Fibroblast of peridontal ligament (primary cell): ENCODE measurements around the gene TRPV4.

Experiments
- DNase-seq: peaks from one replicate; pipeline ENCODE4 v3.0.0-alpha.2; 2010; ENCODE audit errors: extremely low read depth

The TRPV4 gene

DNA sequence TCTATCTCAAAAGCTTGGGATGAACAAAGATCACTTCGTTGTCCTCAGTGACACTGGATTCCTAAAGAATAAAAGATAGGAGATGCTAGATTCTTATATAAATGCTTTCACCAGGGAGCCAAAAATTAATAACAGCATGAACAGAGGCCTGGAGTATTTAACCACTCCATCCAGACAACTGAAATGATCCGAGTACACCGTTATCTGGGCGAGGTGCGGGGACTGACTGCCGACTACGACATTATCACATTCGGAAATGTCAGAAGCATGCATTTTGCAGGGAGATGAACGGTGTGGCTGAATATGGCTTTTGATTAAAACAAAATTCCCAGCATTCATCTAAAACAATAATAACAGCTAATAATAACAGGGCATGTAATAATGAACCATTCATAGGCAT lies 56.6 kb downstream of the TRPV4 start:
- no peak for DNase-seq

DNA sequence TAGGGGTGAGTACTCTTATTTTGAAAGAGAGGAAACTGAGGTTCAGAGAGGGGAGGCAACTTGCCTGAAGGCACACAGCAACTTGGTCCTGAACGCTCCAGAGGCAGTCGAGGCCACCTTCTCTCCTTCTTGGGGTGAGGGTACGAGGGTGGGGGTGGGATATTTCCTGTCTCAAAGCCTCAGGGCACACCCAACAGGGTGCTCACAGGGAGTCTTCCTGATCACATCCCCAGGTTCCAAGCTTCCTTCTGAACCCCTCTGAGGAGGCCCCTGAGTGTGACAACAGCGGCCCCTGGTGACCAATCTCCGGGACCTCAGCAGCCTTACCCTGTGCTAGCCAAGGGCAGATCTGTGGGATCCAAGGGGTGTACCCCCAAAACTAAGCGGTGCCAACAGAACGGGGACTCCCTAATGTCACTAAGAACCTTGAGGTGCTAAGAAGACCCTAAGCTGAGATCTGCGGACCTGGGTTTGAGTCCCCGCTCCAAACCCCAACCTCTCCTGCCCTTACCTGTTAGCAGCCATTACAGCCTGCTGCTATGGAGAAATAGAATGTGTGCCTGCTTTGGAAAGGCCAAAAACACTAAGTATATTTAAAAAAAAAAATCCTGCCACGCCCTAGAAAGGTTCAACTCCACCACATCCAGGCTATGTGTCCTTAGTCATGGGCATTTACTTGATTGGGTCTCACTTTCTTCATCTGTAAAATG lies 57.9 kb downstream of the TRPV4 start:
- DNase-seq, result peak; percentile 62

DNA sequence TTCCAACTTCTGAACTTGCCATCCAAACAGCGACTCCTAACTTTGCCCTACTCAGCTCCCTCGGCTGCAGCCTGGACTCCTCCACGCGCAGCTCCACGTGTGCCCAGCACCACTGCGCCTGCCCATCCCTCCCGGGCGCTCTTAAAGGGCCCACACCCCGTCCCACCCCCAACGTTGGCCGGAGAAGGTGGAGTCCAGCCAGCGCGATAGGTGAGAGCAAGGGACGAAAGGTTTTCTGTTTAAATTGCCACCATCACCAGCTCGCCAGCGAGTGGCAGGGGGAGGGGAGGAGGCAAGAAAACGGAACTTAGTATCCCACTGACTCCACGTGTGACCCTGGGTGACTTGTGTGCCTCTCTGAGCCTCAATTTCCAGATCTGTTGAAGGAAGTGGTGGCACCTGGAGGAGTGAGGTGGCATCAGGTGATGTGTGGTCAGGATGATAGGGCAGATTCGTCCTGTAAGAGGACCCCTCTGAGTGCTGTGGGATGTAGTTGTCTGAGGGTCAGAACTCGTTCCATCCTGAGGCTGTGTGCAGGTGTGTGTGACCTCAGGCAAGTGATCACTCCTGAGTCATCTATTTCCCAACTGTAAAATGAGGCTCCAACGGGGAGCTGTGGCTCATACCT lies 59.7 kb downstream of the TRPV4 start:
- DNase-seq, result no peak

DNA sequence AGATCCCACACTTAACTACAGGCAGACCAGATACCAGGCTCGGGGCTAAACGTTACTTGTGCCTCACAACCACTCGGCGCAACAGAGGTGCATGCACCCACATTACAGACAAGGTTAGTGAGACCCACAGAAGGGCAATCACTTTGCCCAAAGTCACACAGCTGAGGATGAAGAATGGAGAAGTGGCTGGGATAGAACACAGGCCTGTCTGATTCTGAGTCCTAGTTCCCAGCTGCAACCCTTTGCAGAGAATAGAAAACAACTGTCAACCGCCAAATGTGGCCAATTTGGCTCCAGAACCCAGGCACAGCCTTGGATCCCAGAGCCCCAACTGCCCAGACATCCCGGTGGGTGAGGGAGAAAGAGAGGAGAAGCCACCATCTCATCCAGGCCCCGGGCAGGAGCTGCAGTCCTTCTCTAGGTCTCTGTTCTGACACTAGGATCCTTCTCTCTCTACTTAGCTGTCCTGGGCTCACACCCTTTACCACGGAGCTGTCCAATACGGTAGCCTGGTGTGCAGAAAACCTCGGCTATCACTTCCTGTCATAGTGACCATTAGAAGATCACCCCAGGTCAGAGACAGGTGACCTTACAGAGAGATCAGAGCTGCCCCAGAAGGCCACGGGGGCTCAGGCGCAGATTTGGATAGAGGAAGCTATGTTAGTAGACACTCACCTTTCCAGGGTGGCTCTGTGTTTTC lies 60.4 kb downstream of the TRPV4 start:
- DNase-seq, result no peak

DNA sequence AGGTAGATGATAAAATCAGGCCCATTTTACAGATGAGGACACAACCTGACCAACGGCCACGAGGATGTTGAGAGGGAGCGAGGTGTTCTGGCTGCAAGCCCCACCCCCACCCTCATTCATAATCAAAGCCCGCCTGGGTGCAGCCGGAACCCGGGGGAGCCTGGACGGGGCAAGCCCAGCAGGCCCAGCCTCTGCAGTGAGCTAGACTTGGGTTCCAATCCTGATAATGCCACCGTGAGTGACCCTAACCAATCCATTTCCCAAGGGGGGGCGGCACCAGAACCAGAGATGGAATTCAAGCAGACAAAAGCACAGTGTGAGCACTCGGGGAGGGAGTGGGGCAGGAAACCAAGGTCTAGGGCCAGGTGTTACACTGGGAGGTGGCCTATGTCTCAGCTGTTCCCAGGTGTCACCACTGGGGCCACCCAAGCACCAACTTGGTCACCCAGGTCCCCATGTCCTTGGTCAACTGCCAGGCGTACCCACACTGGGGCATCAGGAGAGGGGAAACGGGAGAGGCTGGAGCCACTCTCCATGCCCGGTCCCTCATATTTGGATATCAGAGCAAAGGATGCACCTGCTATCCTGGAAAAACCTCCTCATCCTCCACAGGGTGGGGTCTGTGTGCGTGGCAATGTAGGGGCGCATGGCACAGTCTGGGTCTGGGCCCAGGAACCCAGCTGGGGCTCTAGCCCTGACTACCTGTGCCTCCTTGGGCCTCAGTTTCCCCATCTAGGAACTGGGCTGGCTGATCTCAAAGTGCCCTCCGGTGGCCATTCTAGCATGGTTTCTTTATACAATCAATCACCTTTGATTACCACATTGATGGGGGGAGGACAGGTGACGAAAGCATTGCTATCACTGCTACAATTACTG lies 61.2 kb downstream of the TRPV4 start:
- no peak for DNase-seq

DNA sequence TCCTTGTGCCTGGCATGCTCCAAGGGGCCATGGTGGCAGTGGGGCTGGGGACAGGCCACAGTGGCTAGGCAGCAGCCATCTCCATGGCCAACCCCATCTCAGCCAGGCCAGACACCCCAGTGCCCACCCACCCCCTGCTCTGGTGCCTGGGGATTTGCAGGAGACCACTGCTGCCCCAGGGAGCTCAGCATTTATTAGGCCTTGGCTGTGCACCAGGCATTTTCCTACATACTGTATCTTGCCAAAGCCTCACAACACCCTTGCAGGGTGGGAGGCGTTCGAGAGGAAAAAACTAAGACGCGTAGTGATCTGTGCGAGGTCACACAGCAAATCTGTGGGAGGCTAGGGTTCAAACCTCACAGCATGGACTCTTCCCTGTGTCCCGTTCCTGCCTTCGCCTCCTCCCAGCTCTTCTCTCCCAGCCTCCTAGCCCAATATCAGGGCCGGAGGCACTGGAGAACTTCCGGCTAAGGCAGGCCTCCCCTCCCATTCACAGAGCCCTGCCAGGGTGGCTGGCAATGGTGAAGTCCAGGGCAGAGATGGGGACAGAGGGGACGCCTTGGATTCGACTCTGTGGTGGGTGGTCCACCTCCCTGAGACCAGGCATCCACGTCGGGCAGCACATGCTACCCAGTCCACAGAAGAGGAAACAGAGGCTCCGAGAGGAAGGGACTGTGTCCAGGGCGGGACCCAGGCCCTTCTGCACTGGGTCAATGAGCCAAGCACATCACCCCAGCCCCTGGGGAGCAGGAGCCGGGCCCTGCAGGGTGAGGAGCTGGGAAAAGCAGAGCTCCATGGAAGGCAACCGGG lies 62.1 kb downstream of the TRPV4 start:
- DNase-seq, result no peak

DNA sequence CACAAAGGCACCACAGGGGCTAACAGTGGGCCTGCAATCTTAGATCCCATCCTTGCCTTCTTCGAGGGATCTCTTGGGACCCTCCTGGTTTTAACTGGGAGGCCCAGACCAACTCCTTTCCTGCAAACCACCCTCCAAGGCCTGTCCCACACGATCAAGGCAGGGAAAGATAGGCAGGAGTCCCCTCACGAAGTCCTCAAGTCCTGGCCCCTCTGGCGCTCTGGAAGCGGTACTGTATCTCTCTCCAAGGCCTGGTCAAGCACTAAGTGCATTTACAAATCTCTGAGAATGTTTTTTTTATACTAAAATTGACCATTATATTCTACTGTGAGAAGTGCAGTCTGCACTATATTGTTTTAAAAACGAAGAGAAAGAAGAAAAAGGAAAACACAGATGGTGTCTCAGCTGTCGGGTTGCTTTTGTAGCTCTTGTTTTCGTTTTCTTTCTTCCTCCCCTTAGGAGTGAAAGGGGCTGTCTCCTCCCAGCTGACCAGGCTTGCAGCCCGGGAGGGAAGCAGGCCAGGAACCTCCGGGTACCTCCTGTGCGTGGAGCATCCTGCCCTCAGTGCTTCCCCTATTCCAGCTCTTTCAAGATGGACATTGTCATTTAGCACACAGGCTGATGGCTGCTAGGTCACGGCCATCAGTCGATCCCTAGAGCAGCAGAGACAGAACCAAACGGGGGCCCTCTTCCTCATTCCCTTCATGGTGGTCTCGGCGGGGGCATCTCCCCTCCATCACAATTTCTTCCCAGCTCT lies 62.9 kb downstream of the TRPV4 start:
- DNase-seq, result peak; percentile 12

DNA sequence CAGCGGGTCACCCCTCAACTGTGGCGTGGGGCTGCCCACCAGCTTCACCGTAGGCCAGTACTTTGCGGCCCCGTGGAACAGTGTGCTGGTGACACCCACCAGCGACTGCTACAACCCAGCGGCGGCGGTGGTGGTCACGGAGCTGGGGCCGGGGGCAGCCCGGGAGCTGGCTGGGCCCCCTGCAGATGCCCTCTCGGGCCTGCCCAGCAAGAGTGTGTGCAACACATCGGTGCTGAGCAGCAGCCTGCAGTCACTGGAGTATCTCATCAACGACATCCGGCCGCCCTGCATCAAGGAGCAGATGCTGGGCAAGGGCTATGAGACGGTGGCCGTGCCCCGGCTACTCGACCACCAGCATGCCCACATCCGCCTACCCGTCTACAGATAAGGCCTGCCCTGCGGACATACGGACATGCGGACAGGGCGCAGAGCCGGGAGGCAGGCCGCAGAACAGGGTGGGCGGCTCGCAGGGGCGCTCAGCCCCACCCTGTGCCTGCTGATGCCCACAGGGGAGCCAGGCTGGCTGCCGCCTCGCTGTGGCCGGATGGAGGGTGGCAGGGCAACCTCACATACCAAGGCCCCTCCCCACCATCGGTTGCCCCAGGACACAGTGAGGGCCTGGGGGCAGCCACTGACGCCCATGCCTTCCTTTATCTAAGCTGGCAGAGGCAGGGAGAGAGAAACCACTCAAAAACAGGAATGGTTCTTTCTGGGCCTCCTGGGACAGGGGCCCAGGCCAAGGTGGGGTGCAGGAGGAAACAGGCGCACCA lies 64.1 kb downstream of the TRPV4 start:
- DNase-seq, result no peak

DNA sequence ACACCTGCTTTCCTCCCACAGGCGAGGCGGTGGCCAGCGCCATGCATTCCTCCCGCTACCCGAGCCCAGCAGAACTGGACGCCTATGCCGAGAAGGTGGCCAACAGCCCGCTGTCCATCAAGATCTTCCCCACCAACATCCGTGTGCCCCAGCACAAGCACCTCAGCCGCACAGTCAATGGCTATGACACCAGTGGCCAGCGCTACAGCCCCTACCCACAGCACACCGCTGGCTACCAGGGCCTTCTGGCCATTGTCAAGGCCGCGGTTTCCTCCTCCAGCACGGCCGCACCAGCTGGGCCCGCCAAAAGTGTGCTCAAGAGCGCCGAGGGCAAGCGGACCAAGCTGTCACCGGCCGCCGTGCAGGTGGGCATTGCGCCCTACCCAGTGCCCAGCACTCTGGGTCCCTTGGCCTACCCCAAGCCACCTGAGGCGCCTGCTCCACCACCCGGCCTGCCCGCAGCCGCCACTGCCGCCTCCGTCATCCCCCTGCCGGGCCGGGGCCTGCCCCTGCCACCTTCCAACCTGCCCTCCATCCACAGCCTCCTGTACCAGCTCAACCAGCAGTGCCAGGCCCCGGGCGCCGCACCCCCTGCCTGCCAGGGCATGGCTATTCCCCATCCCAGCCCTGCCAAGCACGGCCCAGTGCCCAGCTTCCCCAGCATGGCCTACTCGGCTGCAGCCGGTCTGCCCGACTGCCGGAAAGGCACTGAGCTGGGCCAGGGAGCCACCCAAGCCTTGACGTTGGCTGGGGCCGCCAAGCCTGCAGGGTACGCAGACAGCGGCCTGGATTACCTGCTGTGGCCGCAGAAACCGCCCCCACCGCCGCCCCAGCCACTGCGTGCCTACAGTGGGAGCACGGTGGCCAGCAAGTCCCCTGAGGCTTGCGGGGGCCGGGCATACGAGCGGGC lies 65.0 kb downstream of the TRPV4 start:
- no peak for DNase-seq

DNA sequence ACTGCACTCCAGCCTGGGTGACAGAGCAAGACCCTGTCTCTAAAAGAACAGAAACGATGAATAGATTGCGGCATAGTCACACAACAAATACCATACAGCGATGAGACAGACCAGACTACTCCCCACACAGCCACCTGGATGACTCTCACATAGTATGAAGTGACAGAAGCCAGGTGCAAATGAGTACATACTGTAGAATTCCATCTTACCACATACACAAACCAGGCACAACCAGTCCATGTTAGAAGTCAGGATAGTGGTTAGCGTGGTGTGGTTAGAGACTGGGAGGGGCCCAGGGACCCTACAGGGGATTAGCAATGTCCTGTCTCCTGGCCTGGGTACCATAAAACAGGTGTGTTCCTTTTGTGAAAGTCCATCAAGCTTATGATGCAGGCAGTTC lies 65.7 kb downstream of the TRPV4 start:
- no peak for DNase-seq

DNA sequence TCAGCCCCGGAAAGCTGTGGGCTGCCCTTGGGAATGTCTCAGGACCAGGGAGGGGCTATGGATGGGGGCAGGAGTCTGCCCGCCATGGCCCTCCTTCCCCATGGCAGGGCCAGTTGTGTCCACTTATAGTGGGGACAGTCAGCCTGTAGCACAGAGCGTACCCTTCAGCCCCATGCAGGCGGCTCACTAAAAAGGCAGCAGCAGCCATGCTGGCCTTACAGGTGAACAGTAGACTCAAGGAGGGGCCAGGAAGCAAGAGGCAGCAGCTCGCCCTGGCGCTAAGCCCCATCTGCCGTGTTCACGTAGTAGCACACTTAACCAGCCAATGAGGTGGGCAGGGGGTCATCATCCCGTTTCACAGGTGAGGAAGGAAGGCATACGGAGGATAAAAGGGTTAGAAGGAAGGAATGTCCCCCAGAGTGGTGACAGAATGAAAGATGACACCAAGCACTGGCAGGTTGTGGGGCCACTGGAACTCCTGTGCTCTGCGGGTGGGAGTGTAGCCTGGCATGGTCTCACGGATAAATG lies 66.9 kb downstream of the TRPV4 start:
- DNase-seq, result no peak

DNA sequence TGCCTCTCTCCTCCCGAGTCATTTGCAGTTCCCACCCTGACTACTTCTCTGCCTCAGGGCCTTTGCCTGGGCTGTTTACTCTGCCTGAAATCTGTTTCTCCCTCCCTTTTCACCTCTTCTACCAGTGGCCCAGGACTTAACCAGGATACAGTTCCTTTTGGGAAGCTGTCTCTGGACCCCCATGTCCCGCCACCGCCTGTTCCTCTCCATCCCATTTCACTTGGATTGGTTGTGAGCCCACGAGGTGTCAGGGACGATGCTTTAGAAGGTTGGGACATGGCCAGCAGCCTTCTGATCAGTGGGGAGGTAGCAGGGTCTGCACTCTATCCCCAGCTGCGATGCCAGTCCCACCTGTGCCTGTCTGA lies 67.8 kb downstream of the TRPV4 start:
- DNase-seq, result no peak

DNA sequence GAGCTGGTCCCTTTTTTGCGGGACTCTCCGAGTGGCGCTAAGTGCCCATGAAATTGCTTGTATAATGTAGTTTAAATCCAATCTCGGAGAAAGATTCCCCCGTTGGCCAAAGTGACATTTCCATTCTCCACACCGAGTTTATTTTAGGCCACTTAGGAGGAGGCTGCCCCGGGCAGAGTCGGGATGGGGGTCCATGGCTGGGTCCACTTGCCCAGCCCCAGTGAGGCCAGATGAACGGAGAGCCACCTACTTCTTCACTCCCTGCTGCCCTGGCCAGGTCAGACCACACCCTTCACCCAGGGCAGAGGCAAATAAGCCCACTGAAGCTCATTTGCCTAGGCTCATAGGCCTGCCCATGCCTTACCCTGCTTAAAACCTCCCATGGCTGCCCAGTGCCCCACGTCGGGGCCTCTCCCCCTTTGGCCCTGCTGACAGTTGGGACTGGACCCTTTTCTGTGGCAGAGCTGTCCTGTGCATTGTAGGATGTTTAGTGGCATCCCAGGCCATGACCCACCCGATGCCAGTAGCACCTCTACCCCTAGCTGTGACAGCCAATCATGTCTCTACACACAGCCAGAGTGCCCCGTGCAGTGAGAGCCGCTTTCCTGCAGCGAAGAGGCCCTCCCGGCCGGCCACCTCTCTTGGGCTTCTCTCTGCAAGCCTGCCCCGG lies 68.3 kb downstream of the TRPV4 start:
- no peak for DNase-seq

DNA sequence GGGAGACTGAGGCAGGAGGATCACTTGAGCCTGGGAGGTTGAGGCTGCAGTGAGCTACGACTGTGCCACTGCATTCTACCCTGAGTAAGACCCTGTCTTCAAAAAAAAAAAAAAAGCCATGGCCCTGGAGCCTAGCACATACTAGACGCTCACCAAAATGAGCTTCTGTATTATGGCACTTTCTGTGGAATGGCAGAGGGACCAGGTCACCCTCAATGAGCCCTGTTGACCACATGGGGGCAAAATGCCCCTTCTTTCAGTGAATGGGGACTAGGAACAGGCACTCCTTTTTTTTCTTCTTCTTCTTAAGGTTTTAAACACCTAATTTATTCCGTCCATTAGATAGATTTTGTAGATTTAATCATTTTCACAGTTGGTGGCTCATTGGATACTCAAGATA lies 69.1 kb downstream of the TRPV4 start:
- no peak for DNase-seq

DNA sequence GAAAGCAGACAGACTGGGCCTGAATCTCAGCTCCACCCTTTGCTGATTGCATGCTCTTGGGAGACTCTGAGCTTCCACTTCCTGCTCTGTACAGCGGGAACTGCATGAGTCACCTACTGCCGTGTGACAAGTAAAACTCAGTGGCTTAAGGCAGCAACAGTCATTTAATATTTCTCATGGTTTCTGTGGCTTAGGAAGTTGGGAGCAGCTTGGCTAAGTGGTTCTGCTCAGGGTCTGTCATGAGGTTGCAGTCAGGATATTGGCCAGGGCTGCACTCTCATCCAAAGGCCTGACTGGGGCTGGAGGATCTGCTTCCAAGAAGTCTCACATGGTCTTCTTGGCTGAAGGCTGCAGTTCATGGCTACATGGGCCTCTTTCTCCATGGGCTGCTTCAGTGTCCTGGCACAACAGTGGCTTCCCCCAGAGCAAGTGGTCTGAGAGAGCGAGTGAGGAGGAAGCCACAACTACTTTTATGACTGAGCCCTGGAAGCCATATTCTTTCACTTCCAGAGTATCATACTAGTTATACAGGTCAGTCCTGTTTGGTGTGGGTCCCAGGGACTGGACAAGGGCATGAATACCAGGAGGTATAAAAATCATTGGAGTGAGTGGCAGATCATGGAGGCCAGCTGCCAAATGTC lies 69.9 kb downstream of the TRPV4 start:
- DNase-seq, result peak; percentile 32

DNA sequence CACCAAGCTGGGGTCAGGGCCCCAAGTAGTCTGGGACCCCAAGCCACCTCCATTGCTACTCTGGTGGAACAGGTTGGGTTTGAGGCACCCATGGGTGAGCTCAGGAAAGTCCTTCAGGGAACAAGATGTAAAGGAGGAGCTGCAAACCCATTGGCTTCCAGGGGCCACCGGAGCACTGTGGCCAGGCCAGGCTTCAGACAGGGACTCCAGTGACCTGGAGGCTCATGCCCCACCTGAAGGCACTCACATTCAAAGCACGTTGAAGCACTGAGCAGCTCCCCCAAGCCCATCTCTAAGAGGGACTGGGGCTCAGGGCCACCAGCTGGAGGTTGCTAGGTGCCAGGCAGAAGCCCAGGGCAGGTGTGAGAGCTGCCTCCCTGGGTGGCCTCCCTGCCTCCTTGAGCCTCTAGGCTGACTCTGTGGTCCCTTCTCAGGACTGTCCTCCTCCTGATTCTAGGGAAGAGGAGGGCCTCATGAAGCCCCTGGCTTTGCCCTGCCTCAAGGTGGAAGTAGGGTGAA lies 70.5 kb downstream of the TRPV4 start:
- no peak for DNase-seq

DNA sequence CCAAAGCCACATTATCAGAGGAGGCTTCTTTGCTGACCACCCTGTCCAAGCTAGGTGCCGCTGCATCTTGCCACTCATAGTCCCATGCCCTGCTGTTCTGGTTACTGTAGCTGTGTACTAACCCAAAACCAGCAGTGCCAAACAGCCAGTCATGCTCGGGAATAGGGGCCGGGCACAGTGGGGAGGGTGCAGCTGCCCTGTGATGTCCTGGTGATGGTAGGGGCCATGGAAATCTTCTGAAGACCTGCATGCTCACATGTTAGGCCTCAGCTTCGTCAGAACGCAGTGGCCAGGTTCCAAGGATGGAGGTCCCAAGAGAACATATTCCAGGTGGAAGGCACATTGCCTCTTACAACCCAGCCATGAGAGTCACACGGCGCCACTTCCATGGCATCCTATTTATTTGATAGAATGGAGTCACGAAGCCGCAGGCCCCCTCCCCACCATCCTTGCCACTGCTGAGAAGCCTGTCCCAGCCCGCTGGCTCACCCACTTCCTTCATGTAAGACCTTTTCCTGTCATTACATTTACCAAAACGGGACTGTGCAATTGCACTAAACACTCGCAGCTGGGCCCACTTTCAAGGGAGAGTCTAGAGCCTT lies 71.0 kb downstream of the TRPV4 start:
- DNase-seq, result no peak
